Testis (tissue), 3 donors: ENCODE measurements around the gene SOS2. TPM values are rescaled to one million over a fixed set of nuclear protein-coding genes. Genes with fewer than 3 reads are reported as not detected.
"Not testable (repeated sequence)": the region's sequence is repeated elsewhere in the genome, so short reads cannot be mapped to it uniquely, and the experiment has no call there.

ENCODE experiments used
- DNase-seq: peaks from one replicate; pipeline ENCODE4 v3.0.0-alpha.2; 2019
- H3K27ac ChIP-seq, 2 donors: fragments of 200-600 bp; sonication (generic); one replicate each; pipeline ENCODE4 v1.5.1; 2019
- H3K27me3 ChIP-seq: fragments of 200-600 bp; sonication (generic); one replicate; pipeline ENCODE4 v1.5.1; 2019
- H3K36me3 ChIP-seq: fragments of 200-600 bp; sonication (generic); one replicate; pipeline ENCODE4 v1.5.1; 2017; ENCODE audit warnings: low read depth; ENCODE audit errors: missing control alignments
- H3K4me1 ChIP-seq: fragments of 200-600 bp; sonication (generic); one replicate; pipeline ENCODE4 v1.5.1; 2019
- H3K4me3 ChIP-seq, 2 donors: fragments of 200-600 bp; sonication (generic); one replicate each; pipeline ENCODE4 v1.5.1; 2017 to 2019
- H3K9me3 ChIP-seq: fragments of 200-600 bp; sonication (generic); one replicate; pipeline ENCODE4 v1.5.1; 2017
- CTCF ChIP-seq, 3 experiments: fragments of 450-650 bp in 2 of 3; fragments of 200-600 bp in 1 of 3; sonication (generic) in 1 of 3; IDR thresholded peaks; one replicate each; pipeline ENCODE4 v1.5.1; 2016 to 2019; ENCODE audit warnings: antibody characterized with exemption in 3 of 3, mild to moderate bottlenecking in 2 of 3, moderate library complexity in 1 of 3
- POLR2A ChIP-seq: fragments of 450-650 bp; IDR thresholded peaks from one replicate; pipeline ENCODE4 v1.6.1; 2017; ENCODE audit warnings: antibody characterized with exemption, mild to moderate bottlenecking, moderate library complexity
- WGBS, 2 donors: methylation state at CpG; one replicate each; pipeline ENCODE4 v1.1.5; 2018; 5-methylcytosine and 5-hydroxymethylcytosine counted together
- intact Hi-C: fragments of 100-400 bp; cut with DNase I; formaldehyde crosslinking; loops from one replicate; pipeline ENCODE4 v1.15.1; 2023; ENCODE audit warnings: low total_unique reads
- polyA plus RNA-seq: library from polyadenylated mRNA; stranded (reverse); fragments of 350-450 nt; fragmentation: Illumina TruSeq; extraction: RNeasy Lipid Tissue Mini Kit (QIAGEN cat#74804); gene quantifications from one replicate; pipeline ENCODE4 v1.2.3, GENCODE V29; 2014; ENCODE audit warnings: low read depth, low replicate concordance; ENCODE audit not compliant: insufficient read depth
- total RNA-seq, 2 donors: library from RNA; depleted of rRNA; stranded (reverse); fragments of >200 nt; gene quantifications; one replicate each; pipeline ENCODE4 v1.2.3, GENCODE V29; 2016

The SOS2 gene
- total and polyA plus RNA-seq, 3 donors from 2014 or later: 48.6 to 59.7 (median 56.6) TPM

- WGBS, 2 donors: 71 to 73% methylated on average over 1 of the region's 1 CpG
- TF ChIP-seq CTCF (IDR thresholded peaks at IDR 0.05): no peak
- no peak for TF ChIP-seq POLR2A
- H3K4me3 ChIP-seq: no peak overlapping the region
Observed at GRCh38 chr14:50186107-50186506, 45.3 kb downstream of the SOS2 start.

DNA sequence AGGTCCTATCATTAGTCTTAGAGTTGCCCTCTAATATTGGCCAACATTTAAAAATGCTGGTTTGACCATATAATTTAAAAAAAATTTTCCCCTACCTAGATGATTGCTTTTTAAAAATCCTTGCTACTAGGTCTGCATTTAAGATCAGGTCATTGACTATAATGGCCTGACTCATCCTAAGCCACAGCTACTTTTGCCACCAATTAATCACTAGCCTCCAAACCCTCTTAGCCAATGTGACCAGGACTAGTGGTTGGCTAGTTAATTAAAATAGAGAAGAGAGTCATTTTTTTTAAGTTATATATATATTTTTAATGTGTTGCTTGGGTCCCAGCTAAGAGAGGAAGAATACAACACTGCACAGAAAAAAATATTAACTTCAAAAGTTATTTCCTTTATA lies 57.5 kb downstream of the SOS2 start:
- no peaks in the 10 kb centered on the region for H3K36me3 ChIP-seq
- H3K4me3 ChIP-seq: no peak overlapping the region
- intact Hi-C loops: no loop called here
- TF ChIP-seq POLR2A (no peak), CTCF (IDR thresholded peaks at IDR 0.05) (no peak)
- no peak overlapping the region for H3K27ac ChIP-seq
- no peaks in the 10 kb centered on the region for H3K27me3 ChIP-seq
- no peaks in the 10 kb centered on the region for H3K9me3 ChIP-seq
- no peak for DNase-seq
- peaks cover 2% of the 10 kb centered on the region for H3K4me1 ChIP-seq

More at GRCh38 chr14:50186107-50186506, 45.3 kb downstream of the SOS2 start:
- intact Hi-C loops: no loop called here
- no peaks in the 10 kb centered on the region for H3K9me3 ChIP-seq
- no peaks in the 10 kb centered on the region for H3K4me1 ChIP-seq
- no peak for DNase-seq
- H3K36me3 ChIP-seq: no peaks in the 10 kb centered on the region
- H3K27me3 ChIP-seq: no peaks in the 10 kb centered on the region
- no peak overlapping the region for H3K27ac ChIP-seq

DNA sequence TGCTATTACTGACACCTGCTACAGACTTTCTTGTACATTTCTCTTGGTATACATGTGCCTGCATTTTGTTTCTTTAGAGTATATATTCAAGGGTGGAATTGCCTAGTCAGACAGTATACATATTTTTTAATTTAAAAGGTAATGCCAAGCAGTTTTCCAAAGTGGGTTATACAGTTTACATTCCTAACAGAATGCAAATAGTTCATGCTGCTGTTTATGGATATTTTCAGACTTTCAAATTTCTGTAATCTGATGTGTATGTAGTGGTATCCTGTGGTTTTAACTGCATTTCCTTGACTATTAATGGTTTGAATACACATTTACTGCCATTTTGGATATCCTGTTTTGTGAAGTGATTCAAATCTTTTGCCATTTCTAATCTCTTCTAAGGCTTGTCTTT lies 59.5 kb downstream of the SOS2 start:
- intact Hi-C loops: no loop called here
- TF ChIP-seq CTCF (IDR thresholded peaks at IDR 0.05) (no peak), POLR2A (no peak)
- DNase-seq: no peak

DNA sequence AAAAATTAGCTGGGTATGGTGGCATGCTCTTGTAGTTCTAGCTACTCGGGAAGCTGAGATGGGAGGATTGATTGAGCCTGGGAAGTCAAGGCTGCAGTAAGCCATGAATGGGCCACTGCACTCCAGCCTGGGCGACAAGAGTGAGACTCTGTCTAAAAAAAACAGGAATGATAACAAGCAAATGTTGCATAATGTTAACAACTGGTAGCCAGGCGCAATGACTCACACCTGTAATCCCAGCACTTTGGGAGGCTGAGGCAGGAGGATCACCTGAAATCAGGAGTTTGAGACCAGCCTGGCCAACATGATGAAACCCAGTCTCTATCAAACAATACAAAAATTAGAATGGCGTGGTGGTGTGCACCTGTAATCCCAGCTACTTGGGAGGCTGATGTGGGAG lies 64.0 kb downstream of the SOS2 start:
- H3K4me3 ChIP-seq, H3K36me3 ChIP-seq, DNase-seq, H3K4me1 ChIP-seq, H3K9me3 ChIP-seq, intact Hi-C loops, H3K27ac ChIP-seq, H3K27me3 ChIP-seq: not testable (repeated sequence)
- 88 to 90% methylated on average over 4 of the region's 4 CpGs for WGBS, 2 donors

More for the DNA sequence above, 59.5 kb downstream of the SOS2 start:
- Histone ChIP-seq H3K27me3 (no peaks in the 10 kb centered on the region), H3K4me1 (peaks cover 2% of the 10 kb centered on the region), H3K4me3 (no peak overlapping the region), H3K27ac (no peak overlapping the region), H3K9me3 (no peaks in the 10 kb centered on the region), H3K36me3 (no peaks in the 10 kb centered on the region)

DNA sequence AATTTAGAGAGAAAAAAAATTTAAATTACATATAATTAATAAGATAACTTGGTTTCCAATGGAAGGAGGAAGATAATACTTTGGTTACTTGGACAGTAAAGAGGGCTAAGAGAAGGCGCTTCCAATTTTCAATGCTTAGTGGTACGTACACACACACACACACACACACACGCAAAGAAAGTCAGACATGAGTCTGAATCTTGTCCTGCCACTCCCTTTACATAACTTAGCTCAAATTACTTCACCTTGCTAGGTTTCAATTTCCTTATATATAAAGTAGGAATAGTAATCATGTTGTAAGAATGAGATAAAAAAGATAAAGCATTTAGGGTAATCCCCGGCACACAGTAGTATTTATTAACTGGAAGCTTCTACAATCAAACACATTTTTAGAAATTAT lies 75.3 kb downstream of the SOS2 start:
- H3K9me3 ChIP-seq: no peaks in the 10 kb centered on the region
- H3K4me3 ChIP-seq: no peak overlapping the region
- WGBS, 2 donors: 91 to 94% methylated on average over 4 of the region's 4 CpGs
- no peaks in the 10 kb centered on the region for H3K36me3 ChIP-seq
- H3K4me1 ChIP-seq: no peaks in the 10 kb centered on the region
- no peak overlapping the region for H3K27ac ChIP-seq
- TF ChIP-seq POLR2A: no peak
- no peak for TF ChIP-seq CTCF (IDR thresholded peaks at IDR 0.05)
- DNase-seq: no peak
- no peaks in the 10 kb centered on the region for H3K27me3 ChIP-seq
- intact Hi-C loops: no loop called here
